ENCODE data around the gene AKTIP.

DNA sequence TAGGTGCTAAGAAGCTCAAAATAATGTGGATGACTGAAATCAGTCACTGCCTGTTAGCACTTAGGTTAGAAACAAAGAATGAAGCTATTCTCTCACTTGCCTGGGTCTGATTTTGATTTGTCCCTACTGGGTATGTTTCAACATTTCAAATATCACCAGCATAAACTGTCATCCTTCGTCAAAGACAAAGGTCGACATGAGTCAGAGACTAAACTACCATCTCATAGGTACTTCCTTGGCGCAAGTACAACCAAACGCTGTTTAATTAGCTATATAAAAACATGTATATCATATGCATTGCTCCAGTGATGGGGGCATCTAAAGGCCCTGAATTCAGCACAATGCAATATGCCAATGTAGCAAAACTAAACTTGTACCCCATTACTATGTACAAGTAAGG, 4.0 kb downstream of the AKTIP start:
- TF ChIP-seq EZH2phosphoT487 (IDR thresholded peaks at IDR 0.05; ENCODE audit: borderline replicate concordance, low read depth, low read length), result no peak
- TF ChIP-seq, protein P1, sequence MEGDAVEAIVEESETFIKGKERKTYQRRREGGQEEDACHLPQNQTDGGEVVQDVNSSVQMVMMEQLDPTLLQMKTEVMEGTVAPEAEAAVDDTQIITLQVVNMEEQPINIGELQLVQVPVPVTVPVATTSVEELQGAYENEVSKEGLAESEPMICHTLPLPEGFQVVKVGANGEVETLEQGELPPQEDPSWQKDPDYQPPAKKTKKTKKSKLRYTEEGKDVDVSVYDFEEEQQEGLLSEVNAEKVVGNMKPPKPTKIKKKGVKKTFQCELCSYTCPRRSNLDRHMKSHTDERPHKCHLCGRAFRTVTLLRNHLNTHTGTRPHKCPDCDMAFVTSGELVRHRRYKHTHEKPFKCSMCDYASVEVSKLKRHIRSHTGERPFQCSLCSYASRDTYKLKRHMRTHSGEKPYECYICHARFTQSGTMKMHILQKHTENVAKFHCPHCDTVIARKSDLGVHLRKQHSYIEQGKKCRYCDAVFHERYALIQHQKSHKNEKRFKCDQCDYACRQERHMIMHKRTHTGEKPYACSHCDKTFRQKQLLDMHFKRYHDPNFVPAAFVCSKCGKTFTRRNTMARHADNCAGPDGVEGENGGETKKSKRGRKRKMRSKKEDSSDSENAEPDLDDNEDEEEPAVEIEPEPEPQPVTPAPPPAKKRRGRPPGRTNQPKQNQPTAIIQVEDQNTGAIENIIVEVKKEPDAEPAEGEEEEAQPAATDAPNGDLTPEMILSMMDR (conservative IDR thresholded peaks at IDR 0.05; ENCODE audit: low read length), result no peak

All from OCI-LY7 (cell line).